Testis (tissue), 2 donors: ENCODE data around the gene ENTHD1.

ENCODE experiments used
- CTCF ChIP-seq, 3 experiments: fragments of 450-650 bp in 2 of 3; fragments of 200-600 bp in 1 of 3; sonication (generic) in 1 of 3; IDR thresholded peaks; one replicate each; pipeline ENCODE4 v1.5.1; 2016 to 2019; ENCODE audit warnings: antibody characterized with exemption in 3 of 3, mild to moderate bottlenecking in 2 of 3, moderate library complexity in 1 of 3
- POLR2A ChIP-seq: fragments of 450-650 bp; IDR thresholded peaks from one replicate; pipeline ENCODE4 v1.6.1; 2017; ENCODE audit warnings: antibody characterized with exemption, mild to moderate bottlenecking, moderate library complexity

GRCh38 chr22:39908737-39909136, 15.2 kb upstream of the ENTHD1 start:
- no peak for TF ChIP-seq POLR2A
- TF ChIP-seq CTCF (IDR thresholded peaks at IDR 0.05) = no peak
